IMR-90 (cell line): ENCODE results near the gene WWC2. TPM values are rescaled to one million over a fixed set of nuclear protein-coding genes. Genes with fewer than 3 reads are reported as not detected.

Experiments
- ATAC-seq: fragments of 200-7000 bp; cut with Tn5 transposase; 2 replicates; pipeline ENCODE4 v1.9.1; 2020; ENCODE audit warnings: low read depth, mild to moderate bottlenecking, moderate library complexity
- BruUV-seq: library from RNA; stranded (reverse); fragments of 400-500 nt; replicated peaks from 2 replicates; lab custom pipeline; 2021; lab: Mats Ljungman, UMichigan
- CTCF ChIA-PET: fragments of 300-600 bp; formaldehyde crosslinking; extraction: SDS; loops from one replicate; lab custom pipeline; 2021; ENCODE audit warnings: antibody characterized with exemption; lab: Yijun Ruan, JAX
- POLR2A ChIA-PET: fragments of 300-600 bp; sonication (Branson Sonifier 250); formaldehyde crosslinking; loops from one replicate; lab custom pipeline; 2022; ENCODE audit warnings: antibody characterized with exemption; ENCODE audit not compliant: unreplicated experiment; lab: Charles Lee
- DNase-seq: peaks from one replicate; pipeline ENCODE4 v3.0.0; 2013
- H2AFZ ChIP-seq: replicated peaks from 2 replicates; pipeline ENCODE3; 2013; ENCODE audit warnings: low read length, mild to moderate bottlenecking; ENCODE audit not compliant: poor library complexity
- H2AK5ac ChIP-seq: 2 replicates; pipeline ENCODE4 v1.6.1; 2013; ENCODE audit warnings: low read depth, low read length, inconsistent platforms
- H2AK9ac ChIP-seq: replicated peaks from 2 replicates; pipeline ENCODE3; 2013; ENCODE audit warnings: mild to moderate bottlenecking, low read depth, low read length, moderate library complexity; ENCODE audit not compliant: poor library complexity
- H2BK120ac ChIP-seq: 2 replicates; pipeline ENCODE4 v1.6.1; 2013; ENCODE audit warnings: low read depth, low read length, inconsistent platforms
- H2BK15ac ChIP-seq: 3 replicates; pipeline ENCODE4 v1.6.1; 2013; ENCODE audit warnings: low read depth, low read length, inconsistent platforms
- H2BK20ac ChIP-seq: 2 replicates; pipeline ENCODE4 v1.6.1; 2013; ENCODE audit warnings: low read depth, mild to moderate bottlenecking, inconsistent platforms, low read length, moderate library complexity
- H2BK5ac ChIP-seq: 2 replicates; pipeline ENCODE4 v1.6.1; 2013; ENCODE audit warnings: mild to moderate bottlenecking, low read depth, low read length, inconsistent platforms; ENCODE audit not compliant: poor library complexity, severe bottlenecking
- H3K14ac ChIP-seq: replicated peaks from 2 replicates; pipeline ENCODE4 v1.6.1; 2013; ENCODE audit warnings: low read depth, low read length, inconsistent platforms
- H3K18ac ChIP-seq: 2 replicates; pipeline ENCODE4 v1.6.1; 2013; ENCODE audit warnings: low read depth, low read length, control low read depth
- H3K23ac ChIP-seq: 2 replicates; pipeline ENCODE4 v1.6.1; 2013; ENCODE audit warnings: low read depth, low read length, inconsistent platforms
- H3K27ac ChIP-seq: 2 replicates; pipeline ENCODE4 v1.5.1; 2013; ENCODE audit warnings: mild to moderate bottlenecking, control low read depth, low read length; ENCODE audit not compliant: insufficient read depth
- H3K27me3 ChIP-seq: 2 replicates; pipeline ENCODE4 v1.6.1; 2013; ENCODE audit warnings: low read length; ENCODE audit not compliant: control insufficient read depth, insufficient read depth
- H3K36me3 ChIP-seq: 2 replicates; pipeline ENCODE4 v1.6.1; 2013; ENCODE audit warnings: low read length, mixed read lengths; ENCODE audit not compliant: control insufficient read depth, insufficient read depth
- H3K4ac ChIP-seq: 2 replicates; pipeline ENCODE4 v1.6.1; 2013; ENCODE audit warnings: low read depth, low read length, inconsistent platforms
- H3K4me1 ChIP-seq: 2 replicates; pipeline ENCODE4 v1.6.1; 2013; ENCODE audit warnings: low read length, mixed read lengths; ENCODE audit not compliant: control insufficient read depth, insufficient read depth
- H3K4me2 ChIP-seq: 2 replicates; pipeline ENCODE4 v1.6.1; 2013; ENCODE audit warnings: low read depth, mild to moderate bottlenecking, control low read depth, low read length, moderate library complexity
- H3K4me3 ChIP-seq: 2 replicates; pipeline ENCODE4 v1.5.1; 2013; ENCODE audit warnings: low read depth, mild to moderate bottlenecking, control low read depth, low read length, moderate library complexity; ENCODE audit not compliant: insufficient read depth
- H3K56ac ChIP-seq: 2 replicates; pipeline ENCODE4 v1.6.1; 2013; ENCODE audit warnings: low read length, inconsistent platforms; ENCODE audit not compliant: insufficient read depth; ENCODE audit errors: extremely low read depth
- H3K79me1 ChIP-seq, 2 experiments: 2 replicates each; pipeline ENCODE4 v1.6.1; 2013; ENCODE audit warnings: low read length in 2 of 2, inconsistent platforms in 1 of 2, low read depth in 1 of 2
- H3K9ac ChIP-seq: 2 replicates; pipeline ENCODE4 v1.6.1; 2013; ENCODE audit warnings: low read depth, low read length, control low read depth
- H3K9me1 ChIP-seq: 2 replicates; pipeline ENCODE4 v1.6.1; 2013; ENCODE audit warnings: low read length, inconsistent platforms; ENCODE audit not compliant: insufficient read depth
- H3K9me3 ChIP-seq: 2 replicates; pipeline ENCODE4 v1.6.1; 2013; ENCODE audit warnings: low read length; ENCODE audit not compliant: control insufficient read depth, insufficient read depth
- H4K20me1 ChIP-seq: 2 replicates; pipeline ENCODE4 v1.6.1; 2013; ENCODE audit warnings: low read length, inconsistent platforms; ENCODE audit not compliant: insufficient read depth
- H4K5ac ChIP-seq: 2 replicates; pipeline ENCODE4 v1.6.1; 2013; ENCODE audit warnings: mild to moderate bottlenecking, low read depth, low read length, control low read depth
- H4K8ac ChIP-seq, 2 experiments: 2 replicates each; pipeline ENCODE4 v1.6.1; 2013; ENCODE audit warnings: low read depth in 2 of 2, low read length in 2 of 2, control low read depth in 1 of 2, inconsistent platforms in 1 of 2
- H4K91ac ChIP-seq: 2 replicates; pipeline ENCODE4 v1.6.1; 2013; ENCODE audit warnings: low read depth, low read length, inconsistent platforms; ENCODE audit not compliant: insufficient read depth
- CHD1 ChIP-seq: IDR thresholded peaks from 2 replicates; pipeline ENCODE4 v1.6.1; 2012; ENCODE audit warnings: low read depth, low read length, improper control_type of control experiment
- MAFK ChIP-seq: IDR thresholded peaks from 2 replicates; pipeline ENCODE4 v1.6.1; 2012; ENCODE audit warnings: low read depth, low read length, improper control_type of control experiment
- whole genome bisulfite sequencing, 2 experiments: methylation state at CpG; one replicate each; pipeline versions ENCODE4 v1.1.5 to v1.1.7; 2013; ENCODE audit warnings: missing lambda C conversion rate in 2 of 2; ENCODE audit not compliant: insufficient read length in 1 of 2; ENCODE audit errors: extremely low coverage in 2 of 2; 5-methylcytosine and 5-hydroxymethylcytosine counted together
- dilution Hi-C: fragments of 300-500 bp; cut with HindIII; formaldehyde crosslinking; loops from one replicate; pipeline ENCODE4 v1.14.3; 2018; ENCODE audit warnings: low sequenced_read_pairs; ENCODE audit not compliant: unreplicated experiment
- in situ Hi-C: fragments of 300-500 bp; cut with MboI; formaldehyde crosslinking; loops from 3 replicates; pipeline ENCODE4 v1.14.3; 2019; ENCODE audit warnings: low sequenced_read_pairs, inconsistent platforms, mixed read lengths
- intact Hi-C: fragments of 100-400 bp; cut with micrococcal nuclease; formaldehyde crosslinking; loops from 2 replicates; pipeline ENCODE4 v1.10.0; 2022
- polyA plus RNA-seq, 3 experiments: library from polyadenylated mRNA; depleted of rRNA; stranded (reverse); fragments of >200 nt; gene quantifications; 2 replicates each; pipeline ENCODE4 v1.2.3, GENCODE V29; 2012; ENCODE audit warnings: low replicate concordance in 1 of 3
- total RNA-seq: library from RNA; depleted of rRNA; stranded (reverse); fragments of >200 nt; gene quantifications from 2 replicates; pipeline ENCODE4 v1.2.3, GENCODE V29; 2012
- TF ChIP-seq, protein P1 (sequence below): conservative IDR thresholded peaks from 2 replicates; pipeline ENCODE4 v1.5.1; 2012; ENCODE audit warnings: mild to moderate bottlenecking, low read depth, low read length, improper control_type of control experiment

Gene WWC2
- total and polyA plus RNA-seq, 2 of the 4 experiments (the other 2 are of a cell fraction) = 26.6 to 27.4 TPM

DNA sequence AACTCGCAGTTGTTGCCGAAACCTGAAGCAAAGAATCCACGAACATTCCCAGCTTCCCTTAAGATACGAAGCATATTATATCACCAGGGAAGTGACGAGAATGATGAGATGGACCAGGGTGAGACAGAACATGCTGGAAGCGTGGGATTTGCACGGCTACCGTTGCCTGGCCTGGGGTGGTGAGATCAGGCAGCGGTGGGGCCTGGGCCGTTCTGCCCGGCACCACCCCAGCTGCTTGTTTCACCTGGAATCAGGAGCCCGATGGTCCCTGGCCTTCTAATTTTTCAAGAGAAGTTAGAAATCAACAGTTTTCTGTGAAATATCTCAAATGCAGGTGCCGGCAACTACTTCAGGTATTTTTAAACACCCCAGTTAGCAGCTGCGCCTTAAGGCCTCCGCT is 215.3 kb downstream of the WWC2 start:
- dilution Hi-C loops = no loop called here
- no peak overlapping the region for H4K5ac ChIP-seq
- H2AK5ac ChIP-seq = no peak overlapping the region
- H2BK20ac ChIP-seq = no peak overlapping the region
- H3K14ac ChIP-seq = no peak overlapping the region
- ChIA-PET POLR2A (no interaction called here), CTCF (interaction anchor here (0.8 kb wide), 1 partner anchor 134 kb away, joined by 4 read pairs; no protein-coding TSS in a partner anchor)
- H3K27ac ChIP-seq = no peak overlapping the region
- no peak overlapping the region for H2BK5ac ChIP-seq
- no peak overlapping the region for H3K9ac ChIP-seq
- peaks cover 37% of the 10 kb centered on the region for H3K36me3 ChIP-seq
- no peak overlapping the region for H2BK15ac ChIP-seq
- H2AFZ ChIP-seq = no peak overlapping the region
- in situ Hi-C loops = no loop called here
- no peak overlapping the region for H2BK120ac ChIP-seq
- H3K4ac ChIP-seq = no peak overlapping the region
- no peak overlapping the region for H3K4me3 ChIP-seq
- H3K56ac ChIP-seq = no peak overlapping the region
- no peaks in the 10 kb centered on the region for H3K27me3 ChIP-seq
- no peak overlapping the region for H3K18ac ChIP-seq
- H3K79me1 ChIP-seq = no peaks in the 10 kb centered on the region; a peak in 1 of 4 replicates
- ATAC-seq (no peak), DNase-seq (no peak)
- H3K4me2 ChIP-seq = no peak overlapping the region
- H3K4me1 ChIP-seq = peaks cover 4% of the 10 kb centered on the region; the same call in 1 of the 2 replicates
- no peak overlapping the region for H2AK9ac ChIP-seq
- no peak overlapping the region for H3K23ac ChIP-seq
- peaks cover 4% of the 10 kb centered on the region; the same call in 1 of the 2 replicates for H3K9me1 ChIP-seq
- TF ChIP-seq MAFK (no peak), CHD1 (no peak)
- TF ChIP-seq, protein P1, sequence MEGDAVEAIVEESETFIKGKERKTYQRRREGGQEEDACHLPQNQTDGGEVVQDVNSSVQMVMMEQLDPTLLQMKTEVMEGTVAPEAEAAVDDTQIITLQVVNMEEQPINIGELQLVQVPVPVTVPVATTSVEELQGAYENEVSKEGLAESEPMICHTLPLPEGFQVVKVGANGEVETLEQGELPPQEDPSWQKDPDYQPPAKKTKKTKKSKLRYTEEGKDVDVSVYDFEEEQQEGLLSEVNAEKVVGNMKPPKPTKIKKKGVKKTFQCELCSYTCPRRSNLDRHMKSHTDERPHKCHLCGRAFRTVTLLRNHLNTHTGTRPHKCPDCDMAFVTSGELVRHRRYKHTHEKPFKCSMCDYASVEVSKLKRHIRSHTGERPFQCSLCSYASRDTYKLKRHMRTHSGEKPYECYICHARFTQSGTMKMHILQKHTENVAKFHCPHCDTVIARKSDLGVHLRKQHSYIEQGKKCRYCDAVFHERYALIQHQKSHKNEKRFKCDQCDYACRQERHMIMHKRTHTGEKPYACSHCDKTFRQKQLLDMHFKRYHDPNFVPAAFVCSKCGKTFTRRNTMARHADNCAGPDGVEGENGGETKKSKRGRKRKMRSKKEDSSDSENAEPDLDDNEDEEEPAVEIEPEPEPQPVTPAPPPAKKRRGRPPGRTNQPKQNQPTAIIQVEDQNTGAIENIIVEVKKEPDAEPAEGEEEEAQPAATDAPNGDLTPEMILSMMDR = no peak
- H4K91ac ChIP-seq = no peak overlapping the region
- intact Hi-C loops = loop anchor here (5.0 kb wide), 1 partner anchor 83 kb away; no protein-coding TSS in a partner anchor
- no CpG with 5 or more reads among the region's 15 CpGs for whole genome bisulfite sequencing, 2 experiments
- no peaks in the 10 kb centered on the region; the same call in 1 of the 2 replicates for H4K20me1 ChIP-seq
- no TSS peak for BruUV-seq
- H3K9me3 ChIP-seq = no peaks in the 10 kb centered on the region
- H4K8ac ChIP-seq = no peak overlapping the region
